NCI-H1048 (cell line): ENCODE results near the gene CHRNE.
A peak's percentile ranks its signal among the peaks of the same experiment; 100 is the strongest.

Experiments used
- DNase-seq: peaks from one replicate; lab custom pipeline; 2025; lab: John Stamatoyannopoulos, UW

The CHRNE gene

DNA sequence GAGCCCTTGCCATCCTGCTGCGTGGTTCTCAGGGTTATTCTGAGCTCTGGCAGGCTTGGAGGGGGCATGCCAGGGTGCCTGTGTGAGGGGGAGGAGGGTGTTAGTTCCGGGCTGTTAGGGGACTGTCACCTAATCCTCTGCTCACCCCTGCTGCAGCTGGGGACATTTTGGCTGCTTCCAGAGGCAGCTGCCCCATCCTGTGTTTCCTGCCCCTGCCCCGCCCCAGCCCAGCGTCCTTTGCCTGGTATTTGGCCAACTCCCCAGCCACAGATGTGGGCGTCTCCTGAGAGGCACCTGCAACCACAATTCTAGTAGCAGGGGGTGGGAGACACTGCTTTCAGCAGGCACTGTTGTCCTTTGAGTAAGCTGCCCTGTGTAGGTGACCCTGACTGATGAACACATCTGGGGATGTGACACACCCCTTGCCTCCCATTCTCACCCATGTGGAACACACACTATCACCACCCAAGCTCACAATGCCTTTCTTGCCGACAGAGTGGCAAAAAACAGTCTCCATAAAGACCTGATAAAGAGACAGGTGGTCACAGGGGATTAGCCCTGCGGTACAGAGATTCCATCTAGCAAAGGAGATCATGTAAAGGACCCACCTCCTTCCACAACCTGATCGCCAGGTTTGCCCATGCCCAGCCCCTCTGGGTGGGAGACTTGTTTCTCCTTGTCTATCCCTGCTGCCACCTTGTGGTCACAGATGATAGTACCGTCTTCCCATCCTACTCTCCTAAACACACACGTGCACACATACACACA, at the start of gene CHRNE:
TSS of gene CHRNE (minus strand) at position 48 of the 768 bp plus-strand sequence. CDS start at position 13, 35 bp downstream.
- peak; percentile 59 for DNase-seq

DNA sequence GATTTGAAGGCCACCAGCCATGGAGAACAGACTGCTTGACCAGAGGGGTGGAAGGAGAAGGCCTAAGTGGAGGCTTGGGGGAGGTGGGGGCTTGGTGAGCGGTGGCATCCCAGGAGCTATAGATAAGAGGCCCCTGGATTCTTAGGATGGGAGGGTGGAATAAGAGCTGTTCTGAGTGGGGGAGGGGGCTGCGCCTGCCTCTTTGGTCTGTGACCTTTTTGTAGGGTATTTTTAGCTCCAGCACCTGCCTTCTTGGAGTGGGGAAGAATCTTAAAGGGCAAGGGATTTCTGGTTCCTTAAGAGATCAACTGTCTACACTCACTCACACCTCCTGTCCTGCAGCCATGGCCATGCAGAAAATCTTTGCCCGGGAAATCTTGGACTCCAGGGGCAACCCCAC, 48.6 kb upstream of the CHRNE start:
- no peak for DNase-seq

DNA sequence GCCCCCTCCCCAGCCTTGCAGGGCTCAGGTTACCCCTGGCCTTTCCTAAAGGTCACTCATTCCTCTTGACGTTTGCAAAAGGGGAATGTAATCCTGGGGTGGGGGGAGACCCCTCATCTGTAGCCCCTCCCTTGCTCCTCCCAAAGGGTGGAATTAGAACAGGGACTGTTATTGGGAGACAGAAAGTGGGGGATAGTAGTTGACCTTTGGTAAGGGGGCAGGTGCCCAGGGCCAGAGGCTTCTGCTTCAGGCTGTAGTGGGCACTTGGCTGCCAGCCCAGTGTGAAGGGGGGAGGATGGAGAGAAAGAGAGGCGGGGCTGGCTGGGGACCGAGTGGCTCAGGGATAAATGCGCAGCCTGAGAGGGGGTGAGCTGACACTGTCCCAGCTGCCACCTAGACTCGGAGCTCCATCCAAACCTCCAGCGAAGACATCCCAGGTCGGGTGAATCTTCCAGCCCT, 47.9 kb upstream of the CHRNE start, which contains the start of gene ENO3:
TSS of gene ENO3 (plus strand) at position 374 of the 459 bp plus-strand sequence. CDS start 711 bp downstream, outside the sequence.
- DNase-seq = no peak

DNA sequence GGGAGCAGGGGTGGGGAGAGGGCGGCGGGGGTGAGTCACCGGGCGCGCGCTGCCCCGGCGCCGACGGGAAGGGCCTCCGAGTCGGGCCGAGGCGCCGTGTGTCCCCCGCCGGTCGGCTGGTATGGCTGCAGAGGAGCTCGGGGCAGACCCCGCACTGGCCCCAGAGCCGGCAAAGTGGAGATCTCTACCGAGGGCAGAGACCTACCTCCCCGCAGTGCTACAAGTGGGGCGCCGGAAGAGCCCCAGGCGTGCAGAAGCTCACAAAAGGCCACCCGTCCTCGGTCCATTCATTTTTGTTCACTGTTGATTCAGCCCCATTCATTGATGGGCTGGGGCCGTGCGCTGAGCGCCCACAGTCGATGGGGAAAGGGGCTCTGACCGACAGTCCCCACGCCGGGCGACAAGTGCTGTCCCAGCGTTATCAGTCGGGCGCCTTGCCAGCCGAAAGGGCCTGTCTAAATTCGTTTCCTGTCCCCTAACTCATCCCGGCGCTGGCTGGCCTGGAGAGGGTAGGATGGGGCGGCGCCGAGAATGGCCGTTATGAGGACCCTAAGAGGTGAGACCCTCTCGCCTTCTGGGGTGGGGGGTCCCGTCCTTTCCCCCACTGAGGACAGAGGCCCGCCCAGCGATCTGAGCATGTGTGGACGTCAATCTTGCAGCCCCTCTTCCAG, 47.3 kb upstream of the CHRNE start:
- no peak for DNase-seq

DNA sequence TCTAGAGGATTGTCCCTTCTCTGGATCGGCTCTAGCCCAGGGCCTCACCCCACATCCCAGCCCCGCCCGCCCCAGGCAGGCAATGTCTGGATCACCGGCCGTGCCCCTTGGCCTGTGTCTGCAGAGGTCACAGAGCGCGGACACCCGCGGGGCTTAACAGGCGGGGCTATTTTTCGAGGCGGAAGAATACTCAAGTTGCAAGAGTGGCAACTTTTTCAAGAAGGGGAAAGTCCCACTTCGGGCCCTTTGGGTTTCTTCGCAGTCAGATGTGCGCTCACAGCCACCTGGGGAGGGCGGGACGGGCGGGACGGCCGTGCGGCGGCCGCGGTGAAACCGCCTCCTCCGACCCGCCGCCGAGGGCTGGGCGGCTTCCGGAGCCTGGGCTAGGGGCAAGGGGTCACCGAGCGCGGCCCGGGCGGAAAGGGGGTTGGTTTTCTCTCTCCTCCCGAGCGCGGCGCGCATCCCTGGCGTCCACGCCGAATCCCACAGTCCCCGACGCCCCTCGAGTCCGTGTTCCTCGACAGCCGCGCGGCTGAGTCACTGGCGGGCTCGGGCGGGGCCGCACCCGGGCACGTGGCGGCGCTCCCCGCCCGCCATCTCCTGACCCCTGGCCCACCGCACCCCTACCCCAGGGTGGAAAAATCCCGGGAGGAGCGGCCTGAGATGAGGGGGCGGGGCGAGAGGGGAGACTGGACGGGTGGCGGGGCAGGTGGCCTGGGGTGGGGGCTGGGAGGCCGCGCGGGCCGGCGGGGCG, 46.6 kb upstream of the CHRNE start:
- DNase-seq = no peak

DNA sequence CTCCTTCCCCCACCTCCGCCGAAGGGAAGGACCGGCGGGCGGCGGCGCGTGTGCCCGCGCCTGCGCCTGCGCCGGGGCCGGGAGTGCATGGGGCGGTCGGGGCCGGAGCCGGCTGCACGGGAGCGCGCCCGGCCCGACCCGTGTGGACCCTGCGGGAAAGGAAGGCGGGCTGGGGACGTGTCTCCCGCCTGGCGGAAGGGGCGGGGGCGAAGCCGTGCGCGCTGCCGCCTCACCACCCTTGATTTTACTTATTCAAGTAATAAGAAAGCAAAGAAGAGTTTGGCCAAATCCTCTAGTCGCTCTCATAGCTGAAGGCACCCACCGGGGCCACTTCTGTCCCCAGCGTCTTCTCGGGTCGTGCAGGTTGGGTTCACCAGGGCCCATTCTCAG, 46.0 kb upstream of the CHRNE start:
- DNase-seq = peak; percentile 79

DNA sequence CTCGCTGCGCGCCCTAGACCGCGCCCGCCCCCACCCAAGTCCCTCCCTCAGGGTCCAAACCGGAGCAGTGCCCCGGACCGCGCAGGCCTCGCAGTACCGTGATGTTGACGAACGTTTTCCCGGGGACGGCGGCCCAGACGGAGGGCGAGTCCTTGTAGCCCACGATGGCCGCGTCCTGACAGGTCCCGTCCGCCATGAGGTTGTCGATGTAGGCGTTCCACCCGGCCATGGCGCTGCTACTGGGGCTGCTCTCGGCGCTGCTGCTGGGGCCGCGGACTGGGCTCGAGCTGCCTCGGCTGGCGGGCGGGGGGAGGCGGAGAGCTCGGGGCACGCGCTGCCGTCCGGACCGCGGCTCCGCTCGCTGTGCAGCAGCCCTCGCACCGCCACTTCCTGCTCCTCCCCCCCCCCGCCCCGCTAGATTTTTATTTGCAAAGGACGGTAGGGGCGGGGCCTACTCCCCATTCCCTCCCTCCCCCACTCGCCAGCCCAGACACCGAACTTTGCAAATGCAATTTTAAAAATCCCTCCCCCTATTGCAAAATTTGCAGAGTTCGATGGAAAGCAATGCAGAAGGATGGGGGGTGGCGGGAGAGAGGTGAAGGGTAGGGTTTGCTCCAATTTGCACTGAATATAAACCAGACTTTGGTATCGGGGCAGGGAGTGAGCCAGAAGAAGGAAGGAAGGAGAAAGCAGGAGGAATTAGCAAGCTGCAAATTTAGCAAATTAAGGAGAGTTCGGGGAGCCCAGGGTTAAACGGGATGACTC, 45.5 kb upstream of the CHRNE start, which contains the start of gene PFN1:
TSS of gene PFN1 (minus strand) at position 365 of the 765 bp plus-strand sequence. CDS start at position 229, 136 bp downstream.
- DNase-seq = peak; percentile 58

DNA sequence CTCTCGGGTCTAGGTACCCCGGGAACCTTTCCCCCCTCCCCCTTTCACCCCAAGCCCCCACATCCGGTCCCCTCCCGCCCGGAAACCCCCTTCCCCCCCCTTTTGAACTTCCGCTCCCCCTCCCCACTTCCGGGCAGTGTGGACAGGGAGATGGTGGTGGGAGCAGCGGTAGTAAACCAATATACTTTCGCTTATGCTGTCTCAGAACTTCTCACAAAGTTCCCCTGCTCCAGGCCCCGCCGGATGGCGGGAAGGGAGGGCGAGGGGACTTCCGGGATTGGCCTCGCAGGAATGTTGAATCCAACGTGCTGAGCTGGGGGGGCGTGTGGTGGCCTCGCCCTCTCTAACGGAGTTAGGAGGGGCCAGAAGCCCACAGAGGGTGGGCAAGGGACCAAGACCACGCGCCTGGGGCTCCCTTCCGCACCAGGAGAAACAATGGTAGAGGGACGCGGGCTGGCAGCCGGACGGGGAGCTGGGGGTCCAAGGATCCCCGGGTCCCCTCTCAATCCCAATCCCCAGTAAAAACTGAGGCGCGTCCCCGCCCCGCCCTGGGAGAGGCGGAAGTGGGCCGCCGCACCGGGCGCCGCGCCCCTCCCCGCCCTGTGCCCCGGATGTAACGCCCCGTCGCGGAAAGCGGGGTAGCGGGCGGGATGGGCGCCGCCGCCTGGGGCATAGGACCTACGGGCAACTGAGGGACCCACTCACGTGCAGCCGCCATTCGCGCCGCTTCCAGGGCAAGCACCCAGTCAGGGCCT, 44.7 kb upstream of the CHRNE start:
- DNase-seq = no peak

DNA sequence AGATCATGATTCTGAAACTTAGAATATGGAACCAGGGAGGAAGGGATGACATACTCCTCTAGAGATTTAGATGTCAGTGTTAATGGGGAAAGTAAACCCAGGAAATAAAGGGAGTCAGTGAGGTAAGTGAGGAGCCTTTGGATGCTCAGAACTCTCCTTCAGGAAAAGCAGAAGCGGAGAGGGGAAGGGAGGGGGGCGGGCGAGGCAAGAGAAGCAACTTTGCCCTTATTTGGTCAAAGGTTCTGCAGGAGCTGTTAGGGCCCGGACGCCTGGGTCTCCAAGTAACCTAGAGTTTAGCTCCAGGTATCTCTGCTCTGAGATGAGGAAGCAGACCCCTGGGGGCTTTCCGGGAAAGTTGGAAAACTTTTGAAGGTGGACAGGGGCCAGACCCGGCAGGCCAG, 44.1 kb upstream of the CHRNE start:
- DNase-seq = no peak

DNA sequence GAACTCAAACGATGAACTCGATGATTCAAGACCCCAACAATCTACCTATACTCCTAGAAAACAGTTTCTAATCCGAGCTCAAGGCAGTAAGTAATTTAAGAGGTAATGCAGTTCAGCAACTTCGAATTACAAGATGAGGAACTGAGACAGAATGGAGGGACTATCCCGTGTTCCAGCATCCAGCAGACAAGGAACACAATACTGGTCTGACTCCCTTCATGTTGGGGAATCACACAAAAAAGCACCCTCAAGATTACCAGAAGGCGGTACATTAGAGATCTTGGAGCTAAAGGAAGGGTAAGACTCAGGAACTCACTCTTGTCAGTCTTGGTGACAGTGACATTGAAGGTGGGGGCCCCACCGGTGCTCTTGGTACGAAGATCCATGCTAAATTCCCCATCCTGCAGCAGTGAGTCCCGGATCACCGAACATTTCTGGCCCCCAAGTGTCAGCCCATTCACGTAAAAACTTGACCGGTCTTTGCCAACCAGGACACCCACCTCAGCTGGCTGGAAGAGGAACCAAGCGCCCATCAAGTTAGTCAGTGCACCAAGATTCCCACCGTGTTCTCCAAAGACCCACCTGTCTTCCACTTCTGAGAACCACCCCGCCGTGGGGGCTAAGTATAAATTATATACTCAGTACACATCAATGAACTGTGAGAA, 43.5 kb upstream of the CHRNE start:
- DNase-seq = no peak

DNA sequence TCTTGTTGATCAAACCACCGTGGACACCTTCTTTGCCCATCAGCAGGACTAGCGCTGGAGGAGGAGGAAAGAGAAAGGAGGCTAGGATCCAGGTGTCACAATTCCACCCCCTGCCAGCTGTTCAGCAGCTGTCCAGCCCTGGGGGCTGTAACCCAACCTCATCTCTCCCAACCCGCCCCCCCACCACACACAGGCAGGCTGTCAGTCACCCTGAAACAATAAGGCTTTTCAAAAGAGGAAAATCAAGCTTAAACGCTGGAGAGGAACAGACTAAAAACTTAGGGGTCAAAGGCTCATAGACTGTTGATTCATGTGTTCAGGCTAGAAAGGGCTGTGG, 43.0 kb upstream of the CHRNE start:
- no peak for DNase-seq

DNA sequence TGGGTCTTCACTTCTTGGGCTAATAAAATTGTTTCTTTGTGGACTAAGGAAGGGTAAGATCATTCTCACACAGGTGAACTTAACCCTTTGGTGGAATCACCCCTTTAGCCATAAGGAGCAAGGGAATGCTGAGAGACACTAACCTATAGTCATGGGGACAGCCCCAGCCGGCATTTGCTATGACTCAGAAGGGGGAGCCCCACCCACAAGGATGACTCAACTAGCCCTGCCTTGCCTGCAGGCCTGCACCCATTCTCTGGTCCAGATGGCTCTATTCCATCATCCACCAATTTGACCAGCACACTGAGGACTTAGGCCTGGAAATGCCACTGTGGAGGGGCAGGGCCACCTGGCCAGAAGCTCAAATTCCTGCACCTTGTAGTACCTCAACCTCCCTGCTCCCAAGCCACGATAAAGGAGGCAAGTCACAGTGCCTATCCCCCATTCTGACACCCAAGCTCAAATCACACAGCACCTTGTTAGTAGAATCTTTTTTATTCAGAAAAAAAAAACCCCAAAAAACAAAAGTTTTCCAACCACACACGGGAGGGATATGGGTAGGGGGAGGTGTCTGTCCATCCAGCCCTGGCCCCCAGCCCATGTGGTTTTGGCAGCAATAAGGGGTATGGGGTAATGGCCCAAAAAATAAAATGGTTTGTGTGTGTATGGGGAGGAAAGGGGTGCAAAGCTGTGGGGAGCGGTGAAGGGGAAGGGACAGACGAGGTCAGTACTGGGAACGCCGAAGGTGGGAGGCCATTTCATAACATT, 42.5 kb upstream of the CHRNE start:
- DNase-seq = no peak

DNA sequence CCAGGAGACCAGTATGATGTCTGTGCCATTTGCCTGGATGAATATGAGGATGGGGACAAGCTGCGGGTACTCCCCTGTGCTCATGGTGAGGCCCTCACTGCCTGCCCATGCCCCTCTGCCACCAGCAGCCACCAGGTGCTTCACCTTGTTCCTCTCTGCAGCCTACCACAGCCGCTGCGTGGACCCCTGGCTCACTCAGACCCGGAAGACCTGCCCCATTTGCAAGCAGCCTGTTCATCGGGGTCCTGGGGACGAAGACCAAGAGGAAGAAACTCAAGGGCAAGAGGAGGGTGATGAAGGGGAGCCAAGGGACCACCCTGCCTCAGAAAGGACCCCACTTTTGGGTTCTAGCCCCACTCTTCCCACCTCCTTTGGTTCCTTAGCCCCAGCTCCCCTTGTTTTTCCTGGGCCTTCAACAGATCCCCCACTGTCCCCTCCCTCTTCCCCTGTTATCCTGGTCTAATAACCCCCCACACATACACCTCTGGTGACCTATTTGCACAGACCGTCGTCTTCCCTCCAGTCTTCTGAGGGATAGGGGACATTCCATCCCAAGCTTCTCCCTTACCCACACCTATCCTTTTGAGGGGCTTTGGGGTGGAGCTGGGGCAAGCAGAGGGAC, 41.8 kb upstream of the CHRNE start:
- no peak for DNase-seq

DNA sequence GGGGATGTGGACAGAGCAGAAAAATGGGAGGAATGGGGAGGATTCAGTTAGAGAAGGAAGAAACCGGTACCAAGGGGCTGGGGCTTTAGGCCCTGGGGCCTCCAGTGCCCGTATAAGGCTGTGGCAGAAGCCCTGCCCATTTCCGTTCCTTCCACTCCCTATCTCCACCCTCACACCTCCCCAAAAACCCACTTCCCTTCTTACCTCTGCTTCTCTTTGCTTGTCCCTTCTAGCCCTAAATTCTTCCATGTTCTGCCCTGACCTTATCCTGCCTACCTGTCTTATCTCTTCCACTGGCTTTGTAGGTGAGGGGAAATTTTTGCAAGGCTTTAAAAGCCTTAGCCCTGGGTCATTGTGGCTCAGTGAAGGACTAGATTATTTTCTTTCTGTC, 41.3 kb upstream of the CHRNE start:
- DNase-seq = no peak

DNA sequence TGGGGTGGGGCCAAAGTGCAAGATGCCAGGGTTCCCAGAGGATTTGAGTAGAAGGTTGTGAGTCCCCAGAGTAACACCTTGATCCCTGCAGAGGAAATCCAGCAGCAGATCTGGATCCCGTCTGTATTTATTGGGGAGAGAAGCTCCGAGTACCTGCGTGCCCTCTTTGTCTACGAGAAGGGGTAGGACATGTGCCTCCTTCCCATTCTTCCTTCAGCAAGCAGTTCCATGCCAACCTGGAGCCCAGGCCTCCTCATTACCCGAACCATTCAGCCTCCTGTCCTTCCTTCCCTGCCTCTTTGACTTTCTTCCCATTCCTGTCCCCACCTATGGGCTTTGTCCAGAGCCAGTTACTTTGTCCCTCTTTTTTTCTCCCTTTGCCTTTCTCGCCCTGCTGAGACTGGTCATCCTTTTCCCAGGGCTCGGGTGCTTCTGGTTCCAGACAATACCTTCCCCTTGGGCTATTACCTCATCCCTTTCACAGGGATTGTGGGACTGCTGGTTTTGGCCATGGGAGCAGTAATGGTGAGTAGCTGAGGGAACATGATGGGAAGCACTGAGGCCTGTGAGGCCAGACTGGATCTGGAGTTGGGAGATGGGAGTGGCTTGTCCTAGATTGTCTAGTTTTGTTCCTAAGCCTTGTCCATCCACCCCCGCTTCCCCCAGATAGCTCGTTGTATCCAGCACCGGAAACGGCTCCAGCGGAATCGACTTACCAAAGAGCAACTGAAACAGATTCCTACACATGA, 40.0 kb upstream of the CHRNE start:
- no peak for DNase-seq

DNA sequence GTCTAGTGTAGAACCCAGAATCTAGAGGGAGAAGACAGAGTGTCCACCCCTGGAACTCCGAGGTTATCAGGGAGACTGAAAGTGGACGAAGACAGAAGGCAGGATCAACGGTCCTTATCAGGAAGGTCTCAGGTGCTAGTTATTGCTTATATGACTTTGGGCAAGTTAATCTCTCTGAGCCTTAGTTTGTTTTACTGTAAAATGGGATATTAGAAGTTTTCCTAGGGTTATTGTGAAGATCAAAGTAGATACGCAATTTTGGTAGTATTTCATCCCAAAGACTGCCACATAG, 38.4 kb upstream of the CHRNE start:
- no peak for DNase-seq

DNA sequence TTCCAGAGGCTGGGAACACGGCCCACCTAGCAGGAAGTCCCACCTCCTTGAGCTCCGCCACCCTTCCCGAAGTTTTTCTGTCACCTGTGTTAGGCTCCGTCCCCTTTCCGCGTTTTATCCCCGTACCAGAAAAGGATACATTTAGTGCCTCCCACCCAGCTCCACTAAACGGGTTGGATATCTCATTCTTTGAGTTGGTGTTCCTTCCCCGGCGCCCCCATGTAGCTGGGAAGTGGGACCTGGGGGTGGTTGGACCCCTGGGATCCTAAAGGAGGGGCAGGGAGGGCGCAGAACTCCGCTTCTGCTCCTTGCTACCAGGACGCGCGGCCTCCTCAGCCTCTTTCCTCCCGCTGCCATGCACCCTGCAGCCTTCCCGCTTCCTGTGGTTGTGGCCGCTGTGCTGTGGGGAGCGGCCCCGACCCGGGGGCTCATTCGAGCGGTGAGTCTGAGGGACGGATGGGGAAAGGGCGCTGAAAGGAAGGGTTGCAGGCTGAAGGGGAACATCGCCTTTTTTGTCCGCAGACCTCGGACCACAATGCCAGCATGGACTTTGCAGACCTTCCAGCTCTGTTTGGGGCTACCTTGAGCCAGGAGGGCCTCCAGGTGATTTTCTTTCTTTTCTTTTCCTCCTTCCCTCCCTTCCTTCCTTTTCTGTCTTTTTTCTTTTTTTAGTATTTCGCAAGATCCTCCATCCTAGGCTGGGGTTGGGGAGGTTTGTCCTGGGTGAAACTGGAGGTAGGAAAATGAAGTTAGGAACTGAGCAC, 37.8 kb upstream of the CHRNE start:
- peak; percentile 61 for DNase-seq
